K562 (cell line): ENCODE measurements around the gene GNB2. TPM values are rescaled to one million over a fixed set of nuclear protein-coding genes. Genes with fewer than 3 reads are reported as not detected.

Experiments used
- EP300 ChIP-seq: IDR thresholded peaks from 2 replicates; pipeline ENCODE4 v1.6.1; 2012; ENCODE audit warnings: low read length, improper control_type of control experiment
- NCOR1 ChIP-seq: fragments of 450-650 bp; IDR thresholded peaks from 2 replicates; pipeline ENCODE4 v1.6.1; 2016; ENCODE audit warnings: mild to moderate bottlenecking, moderate library complexity
- SNIP1 ChIP-seq: fragments of 450-650 bp; IDR thresholded peaks from 2 replicates; pipeline ENCODE4 v1.7.1; 2017; ENCODE audit warnings: low read depth, mild to moderate bottlenecking
- TRIM24 ChIP-seq, 2 experiments: fragments of 450-650 bp; IDR thresholded peaks; 2 replicates each; pipeline ENCODE4 v1.6.1; 2016
- UBTF ChIP-seq, 2 experiments: IDR thresholded peaks; 2 replicates each; pipeline ENCODE4 v1.6.1; 2012; ENCODE audit warnings: improper control_type of control experiment in 2 of 2, low read depth in 2 of 2, low read length in 2 of 2, borderline replicate concordance in 1 of 2
- XRCC5 ChIP-seq: fragments of 200-400 bp; formaldehyde crosslinking; IDR thresholded peaks from 2 replicates; pipeline ENCODE4 v1.6.1; 2017; ENCODE audit warnings: low read depth, mild to moderate bottlenecking, low read length
- ZBTB1 ChIP-seq: sonication (generic); formaldehyde crosslinking; IDR thresholded peaks from 2 replicates; pipeline ENCODE4 v1.8.1; 2023; ENCODE audit warnings: missing genetic modification reagents, low read depth, mild to moderate bottlenecking, borderline replicate concordance
- ZNF764 ChIP-seq: fragments of 250-450 bp; sonication (Bioruptor Pico); IDR thresholded peaks from 2 replicates; pipeline ENCODE4 v1.4.0; 2020; ENCODE audit warnings: low read depth, mild to moderate bottlenecking, moderate library complexity
- polyA plus RNA-seq, 8 experiments: library from polyadenylated mRNA; depleted of rRNA in 4 of 8; stranded (reverse) in 5 of 8; unstranded in 3 of 8; fragments of >200 nt; fragmentation: Nextera tagmentation in 2 of 8; fragmentation: Illumina TruSeq in 1 of 8; extraction: Ambion mirVana in 2 of 8; extraction: Trizol in 1 of 8; gene quantifications; 2 replicates each; pipeline versions ENCODE4 v1.2.1 to v1.2.3, GENCODE V29; 2011 to 2014; ENCODE audit warnings: inconsistent platforms in 1 of 8, missing spikeins in 1 of 8
- total RNA-seq, 7 experiments: library from RNA; depleted of rRNA in 6 of 7; stranded (reverse); fragments of >200 nt in 6 of 7; fragmentation: Illumina TruSeq in 2 of 7; extraction: Trizol in 2 of 7; gene quantifications; 2 replicates each; pipeline versions ENCODE4 v1.2.1 to v1.2.3, GENCODE V29; 2011 to 2021; ENCODE audit warnings: low replicate concordance in 1 of 7
- TF ChIP-seq, protein P1 (sequence below): fragments of 250-450 bp; sonication (Bioruptor Pico); IDR thresholded peaks from 2 replicates; pipeline ENCODE4 v1.6.1; 2021; ENCODE audit warnings: mild to moderate bottlenecking
- TF ChIP-seq, protein P2 (sequence below): fragments of 200-800 bp; sonication (Bioruptor generic); IDR thresholded peaks from 2 replicates; pipeline ENCODE4 v1.6.1; 2017; ENCODE audit warnings: missing genetic modification characterization, missing compliant biosample characterization
- TF ChIP-seq, protein P3 (sequence below): fragments of 450-650 bp; formaldehyde crosslinking; IDR thresholded peaks from 2 replicates; pipeline ENCODE4 v1.4.0; 2020; ENCODE audit warnings: mild to moderate bottlenecking, moderate library complexity

Gene GNB2
- total and polyA plus RNA-seq, 9 of the 15 experiments (the other 6 are each of a cell fraction or from before 2014, with no cell fraction given): 0.65 to 320 (median 104) TPM

- TF ChIP-seq, protein P1, sequence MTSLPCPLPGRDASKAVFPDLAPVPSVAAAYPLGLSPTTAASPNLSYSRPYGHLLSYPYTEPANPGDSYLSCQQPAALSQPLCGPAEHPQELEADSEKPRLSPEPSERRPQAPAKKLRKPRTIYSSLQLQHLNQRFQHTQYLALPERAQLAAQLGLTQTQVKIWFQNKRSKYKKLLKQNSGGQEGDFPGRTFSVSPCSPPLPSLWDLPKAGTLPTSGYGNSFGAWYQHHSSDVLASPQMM (CRISPR knock-in tag): no peak
- TF ChIP-seq ZNF764 (no peak), SNIP1 (no peak), XRCC5 (no peak), ZBTB1 (CRISPR knock-in tag) (no peak), TRIM24 (IDR thresholded peaks at IDR 0.05) (no peak), NCOR1 (peak; percentile 50; the same call in 1 of the 2 replicates), UBTF (IDR thresholded peaks at IDR 0.05; ENCODE audit: borderline replicate concordance in 1 of 2, low read depth in 2 of 2, low read length in 2 of 2) (peak in 1 of 2 experiments; percentile 33; a peak in 1 of 4 replicates), EP300 (no peak)
- TF ChIP-seq, protein P2, sequence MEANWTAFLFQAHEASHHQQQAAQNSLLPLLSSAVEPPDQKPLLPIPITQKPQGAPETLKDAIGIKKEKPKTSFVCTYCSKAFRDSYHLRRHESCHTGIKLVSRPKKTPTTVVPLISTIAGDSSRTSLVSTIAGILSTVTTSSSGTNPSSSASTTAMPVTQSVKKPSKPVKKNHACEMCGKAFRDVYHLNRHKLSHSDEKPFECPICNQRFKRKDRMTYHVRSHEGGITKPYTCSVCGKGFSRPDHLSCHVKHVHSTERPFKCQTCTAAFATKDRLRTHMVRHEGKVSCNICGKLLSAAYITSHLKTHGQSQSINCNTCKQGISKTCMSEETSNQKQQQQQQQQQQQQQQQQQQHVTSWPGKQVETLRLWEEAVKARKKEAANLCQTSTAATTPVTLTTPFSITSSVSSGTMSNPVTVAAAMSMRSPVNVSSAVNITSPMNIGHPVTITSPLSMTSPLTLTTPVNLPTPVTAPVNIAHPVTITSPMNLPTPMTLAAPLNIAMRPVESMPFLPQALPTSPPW (CRISPR knock-in tag): peak; percentile 100
- TF ChIP-seq, protein P3, sequence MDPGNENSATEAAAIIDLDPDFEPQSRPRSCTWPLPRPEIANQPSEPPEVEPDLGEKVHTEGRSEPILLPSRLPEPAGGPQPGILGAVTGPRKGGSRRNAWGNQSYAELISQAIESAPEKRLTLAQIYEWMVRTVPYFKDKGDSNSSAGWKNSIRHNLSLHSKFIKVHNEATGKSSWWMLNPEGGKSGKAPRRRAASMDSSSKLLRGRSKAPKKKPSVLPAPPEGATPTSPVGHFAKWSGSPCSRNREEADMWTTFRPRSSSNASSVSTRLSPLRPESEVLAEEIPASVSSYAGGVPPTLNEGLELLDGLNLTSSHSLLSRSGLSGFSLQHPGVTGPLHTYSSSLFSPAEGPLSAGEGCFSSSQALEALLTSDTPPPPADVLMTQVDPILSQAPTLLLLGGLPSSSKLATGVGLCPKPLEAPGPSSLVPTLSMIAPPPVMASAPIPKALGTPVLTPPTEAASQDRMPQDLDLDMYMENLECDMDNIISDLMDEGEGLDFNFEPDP (CRISPR knock-in tag): no peak
These were observed 20.7 kb downstream of the GNB2 start, which contains the start of gene GIGYF1 (continued) for GRCh38 chr7:100694098-100694745.
